ENCODE data around the gene HOXC9.

The HOXC9 gene

DNA sequence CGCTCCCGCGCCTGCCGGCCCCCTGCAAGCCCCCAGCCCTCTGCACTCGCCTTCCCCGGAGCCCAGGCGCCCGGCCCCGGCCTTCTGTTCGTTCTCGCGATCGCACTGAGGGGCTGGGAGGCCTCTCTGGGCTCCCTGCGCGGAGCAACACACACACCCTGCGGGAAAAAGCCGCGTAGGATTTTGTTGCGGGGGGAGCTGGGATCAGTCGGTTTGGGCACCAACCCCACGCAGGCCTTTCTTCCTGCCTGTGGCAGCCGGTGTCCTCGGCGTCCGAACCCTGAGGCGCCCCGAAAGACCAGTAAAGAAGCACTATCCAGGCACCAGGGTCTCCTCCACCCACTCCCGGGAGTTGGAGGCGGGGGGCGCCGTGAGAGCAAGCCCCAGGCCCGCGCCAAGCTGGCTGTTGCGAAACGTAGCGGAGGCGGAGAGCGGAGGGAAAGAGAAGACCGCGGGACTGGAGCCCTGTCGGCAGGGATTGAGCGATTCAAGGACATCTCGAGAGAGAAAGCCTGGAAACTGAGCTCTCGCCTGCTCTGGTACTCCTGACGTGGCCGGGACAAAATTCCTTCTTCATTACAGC is 31.0 kb downstream of the HOXC9 start:
- H3K4me3 ChIP-seq (ENCODE audit: insufficient read depth, low read depth, low read length), result no peak overlapping the region
- whole genome bisulfite sequencing, 2 experiments, result 2% methylated on average over 46 of the region's 46 CpGs
- H3K4me1 ChIP-seq (ENCODE audit: control insufficient read depth, insufficient read depth, low read length), result peaks cover 3% of the 10 kb centered on the region
- H3K36me3 ChIP-seq (ENCODE audit: control insufficient read depth, insufficient read depth, low read length), result no peaks in the 10 kb centered on the region
- H3K9me3 ChIP-seq (ENCODE audit: control insufficient read depth, low read length), result no peaks in the 10 kb centered on the region
- peaks cover 100% of the 10 kb centered on the region for H3K27me3 ChIP-seq (ENCODE audit: control insufficient read depth, insufficient read depth, low read length, poor library complexity, severe bottlenecking)
- H3K27ac ChIP-seq (ENCODE audit: insufficient read depth, low read depth, low read length, poor library complexity, severe bottlenecking), result no peak overlapping the region

DNA sequence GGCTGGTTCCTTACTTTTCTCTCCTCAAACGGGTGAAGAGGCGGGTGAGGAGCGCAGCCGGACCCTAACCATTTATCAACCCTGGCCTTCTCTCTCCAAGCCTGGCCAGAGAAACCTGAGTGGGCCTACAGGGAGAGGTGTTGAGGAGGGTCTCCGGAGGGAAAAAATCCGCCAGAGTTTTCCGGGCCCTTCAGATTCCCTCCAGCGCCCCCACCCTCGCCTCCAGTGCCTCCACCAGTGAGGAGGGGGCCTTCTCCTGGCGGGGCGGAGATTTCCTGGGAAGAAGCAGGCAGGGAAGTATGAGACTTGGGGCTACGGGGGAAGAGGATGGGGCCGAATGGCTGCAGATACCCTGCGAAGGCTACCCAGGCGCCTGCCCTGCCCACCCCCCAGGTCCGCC is 31.5 kb downstream of the HOXC9 start:
- Histone ChIP-seq H3K27me3 (ENCODE audit: control insufficient read depth, insufficient read depth, low read length, poor library complexity, severe bottlenecking) (peaks cover 100% of the 10 kb centered on the region), H3K4me1 (ENCODE audit: control insufficient read depth, insufficient read depth, low read length) (peaks cover 3% of the 10 kb centered on the region), H3K36me3 (ENCODE audit: control insufficient read depth, insufficient read depth, low read length) (no peaks in the 10 kb centered on the region), H3K9me3 (ENCODE audit: control insufficient read depth, low read length) (no peaks in the 10 kb centered on the region), H3K27ac (ENCODE audit: insufficient read depth, low read depth, low read length, poor library complexity, severe bottlenecking) (no peak overlapping the region), H3K4me3 (ENCODE audit: insufficient read depth, low read depth, low read length) (no peak overlapping the region)
- 16% methylated on average over 16 of the region's 16 CpGs for WGBS, 2 experiments

DNA sequence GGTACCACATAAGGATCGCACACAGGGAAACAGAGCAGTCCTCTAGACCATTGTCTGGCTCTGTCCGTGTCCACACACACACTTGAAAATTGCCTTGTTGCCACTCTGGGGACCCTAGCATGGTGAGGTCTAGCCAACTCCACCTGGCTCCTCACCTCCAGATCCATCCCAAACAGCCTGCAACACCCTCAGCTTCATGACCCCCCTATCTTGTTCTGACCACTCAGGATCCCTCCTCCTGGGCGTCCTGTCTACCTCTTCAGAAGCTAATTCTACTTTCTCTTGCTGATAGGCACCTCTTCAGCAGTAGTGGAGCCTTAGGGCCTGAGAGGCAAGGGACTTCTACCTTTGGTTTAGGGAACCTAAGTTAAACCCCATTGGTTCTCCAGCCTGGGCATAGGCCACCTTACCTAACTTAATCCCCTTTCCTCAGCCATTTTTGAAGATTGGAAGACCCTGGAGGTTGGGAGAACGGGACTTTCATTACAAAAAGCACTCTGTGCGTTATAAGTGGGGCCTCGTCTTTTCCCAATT is 32.2 kb downstream of the HOXC9 start:
- Histone ChIP-seq H3K27me3 (ENCODE audit: control insufficient read depth, insufficient read depth, low read length, poor library complexity, severe bottlenecking) (peaks cover 100% of the 10 kb centered on the region), H3K36me3 (ENCODE audit: control insufficient read depth, insufficient read depth, low read length) (no peaks in the 10 kb centered on the region), H3K4me1 (ENCODE audit: control insufficient read depth, insufficient read depth, low read length) (peaks cover 3% of the 10 kb centered on the region), H3K9me3 (ENCODE audit: control insufficient read depth, low read length) (no peaks in the 10 kb centered on the region), H3K27ac (ENCODE audit: insufficient read depth, low read depth, low read length, poor library complexity, severe bottlenecking) (no peak overlapping the region), H3K4me3 (ENCODE audit: insufficient read depth, low read depth, low read length) (no peak overlapping the region)
- 29 to 31% methylated on average over 6 of the region's 6 CpGs for WGBS, 2 experiments

DNA sequence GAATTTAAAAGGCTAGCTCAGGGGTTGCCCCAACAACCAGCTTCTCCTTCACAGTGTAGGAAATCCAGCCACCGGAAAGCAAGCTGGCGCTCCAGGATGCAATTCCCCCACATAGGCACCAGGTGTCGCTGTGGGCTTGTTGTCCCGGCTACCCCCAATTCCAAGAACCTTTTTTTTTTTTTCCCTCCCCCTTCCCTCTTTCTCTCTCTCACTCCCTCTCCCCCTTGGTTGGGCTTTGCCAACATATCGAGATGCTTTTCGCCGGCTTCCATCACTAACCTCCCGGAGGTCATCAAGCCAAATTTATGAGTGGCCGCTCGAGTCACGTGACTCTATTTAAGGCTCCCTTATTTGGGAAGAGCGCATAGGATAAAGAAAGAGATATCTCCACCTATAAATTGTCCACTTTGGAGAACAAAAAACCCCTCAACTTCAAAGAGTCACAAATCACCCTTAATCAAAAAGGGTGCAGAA is 32.7 kb downstream of the HOXC9 start, which contains the start of gene HOXC5:
Gene HOXC5 (plus strand): TSS at position 424 of the 474 bp plus-strand sequence. CDS start 73 bp downstream, outside the sequence.
- Histone ChIP-seq H3K27ac (ENCODE audit: insufficient read depth, low read depth, low read length, poor library complexity, severe bottlenecking) (no peak within 1 kb of the TSS), H3K4me3 (ENCODE audit: insufficient read depth, low read depth, low read length) (no peak within 1 kb of the TSS), H3K9me3 (ENCODE audit: control insufficient read depth, low read length) (no peaks in the 10 kb centered on the region), H3K36me3 (ENCODE audit: control insufficient read depth, insufficient read depth, low read length) (no peaks in the 10 kb centered on the region), H3K27me3 (ENCODE audit: control insufficient read depth, insufficient read depth, low read length, poor library complexity, severe bottlenecking) (peaks cover 100% of the 10 kb centered on the region), H3K4me1 (ENCODE audit: control insufficient read depth, insufficient read depth, low read length) (peaks cover 3% of the 10 kb centered on the region)
- 3 to 4% methylated on average over 12 of the region's 12 CpGs for WGBS, 2 experiments

DNA sequence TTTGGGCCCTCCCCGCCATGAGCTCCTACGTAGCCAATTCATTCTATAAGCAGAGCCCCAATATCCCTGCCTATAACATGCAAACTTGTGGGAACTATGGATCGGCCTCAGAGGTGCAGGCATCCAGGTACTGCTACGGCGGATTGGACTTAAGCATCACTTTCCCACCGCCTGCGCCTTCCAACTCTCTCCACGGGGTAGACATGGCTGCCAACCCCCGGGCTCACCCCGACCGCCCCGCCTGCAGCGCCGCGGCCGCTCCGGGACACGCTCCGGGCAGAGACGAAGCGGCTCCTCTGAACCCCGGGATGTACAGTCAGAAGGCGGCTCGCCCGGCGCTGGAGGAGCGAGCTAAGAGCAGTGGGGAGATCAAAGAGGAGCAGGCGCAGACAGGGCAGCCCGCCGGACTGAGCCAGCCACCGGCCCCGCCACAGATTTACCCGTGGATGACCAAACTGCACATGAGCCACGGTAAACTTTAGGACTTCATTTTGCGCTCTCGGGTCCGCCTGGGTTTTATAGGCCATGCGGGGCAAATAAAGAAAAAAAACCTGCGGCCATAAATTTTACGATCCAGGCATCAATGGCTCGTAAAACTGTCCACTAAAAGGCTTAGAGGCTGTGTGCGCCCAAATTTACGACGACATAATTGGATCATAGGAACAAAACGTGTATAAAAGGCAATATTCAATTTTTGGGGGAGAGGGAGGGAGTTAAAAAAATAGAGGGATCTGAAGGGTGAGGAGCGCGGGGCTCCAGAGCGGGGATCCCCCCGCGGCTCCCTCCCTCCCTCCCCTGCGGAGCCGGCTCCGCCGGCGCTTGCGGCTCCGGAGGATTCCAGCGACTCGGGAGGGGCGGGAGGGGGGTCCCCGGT is 33.4 kb downstream of the HOXC9 start:
- Histone ChIP-seq H3K4me1 (ENCODE audit: control insufficient read depth, insufficient read depth, low read length) (peaks cover 3% of the 10 kb centered on the region), H3K9me3 (ENCODE audit: control insufficient read depth, low read length) (no peaks in the 10 kb centered on the region), H3K27me3 (ENCODE audit: control insufficient read depth, insufficient read depth, low read length, poor library complexity, severe bottlenecking) (peaks cover 100% of the 10 kb centered on the region), H3K36me3 (ENCODE audit: control insufficient read depth, insufficient read depth, low read length) (no peaks in the 10 kb centered on the region), H3K4me3 (ENCODE audit: insufficient read depth, low read depth, low read length) (no peak overlapping the region), H3K27ac (ENCODE audit: insufficient read depth, low read depth, low read length, poor library complexity, severe bottlenecking) (no peak overlapping the region)
- WGBS, 2 experiments, result 5% methylated on average over 61 of the region's 61 CpGs

DNA sequence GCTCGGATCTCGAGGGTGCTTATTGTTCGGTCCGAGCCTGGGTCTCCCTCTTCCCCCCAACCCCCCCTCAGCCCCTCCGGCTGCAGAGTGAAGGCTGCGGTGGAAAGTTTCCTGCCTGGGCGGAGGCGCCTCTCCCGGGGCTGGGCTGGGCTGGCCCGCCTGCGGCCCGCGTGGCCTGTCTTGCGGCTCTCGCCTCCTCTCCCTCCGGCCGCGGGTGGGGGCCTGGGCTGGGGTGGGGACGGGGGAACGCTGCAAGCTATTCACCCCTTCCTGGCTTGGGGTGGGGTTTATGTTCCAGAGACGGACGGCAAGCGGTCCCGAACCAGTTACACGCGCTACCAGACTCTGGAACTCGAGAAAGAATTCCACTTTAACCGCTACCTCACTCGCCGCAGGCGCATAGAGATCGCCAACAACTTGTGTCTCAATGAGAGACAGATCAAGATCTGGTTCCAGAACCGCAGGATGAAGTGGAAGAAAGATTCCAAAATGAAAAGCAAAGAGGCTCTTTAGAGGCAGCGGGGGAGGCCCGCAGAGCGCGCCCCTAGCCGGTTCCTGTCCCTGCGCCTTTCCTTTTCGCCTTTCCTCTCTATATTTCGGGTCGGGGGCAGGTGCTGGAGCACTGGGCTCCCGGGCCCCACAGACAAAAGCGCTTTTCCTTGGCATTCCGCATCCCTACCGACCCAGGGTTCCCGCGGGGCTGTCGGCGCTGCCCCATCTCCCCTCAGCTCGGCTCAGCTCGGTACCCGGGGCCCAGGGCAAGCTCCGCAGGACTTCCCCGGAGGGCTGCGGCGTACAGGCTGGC is 34.2 kb downstream of the HOXC9 start:
- Histone ChIP-seq H3K27ac (ENCODE audit: insufficient read depth, low read depth, low read length, poor library complexity, severe bottlenecking) (no peak overlapping the region), H3K9me3 (ENCODE audit: control insufficient read depth, low read length) (no peaks in the 10 kb centered on the region), H3K4me3 (ENCODE audit: insufficient read depth, low read depth, low read length) (no peak overlapping the region), H3K36me3 (ENCODE audit: control insufficient read depth, insufficient read depth, low read length) (no peaks in the 10 kb centered on the region), H3K27me3 (ENCODE audit: control insufficient read depth, insufficient read depth, low read length, poor library complexity, severe bottlenecking) (peaks cover 100% of the 10 kb centered on the region), H3K4me1 (ENCODE audit: control insufficient read depth, insufficient read depth, low read length) (peaks cover 3% of the 10 kb centered on the region)
- WGBS, 2 experiments, result 3% methylated on average over 56 to 57 of the region's 57 CpGs

DNA sequence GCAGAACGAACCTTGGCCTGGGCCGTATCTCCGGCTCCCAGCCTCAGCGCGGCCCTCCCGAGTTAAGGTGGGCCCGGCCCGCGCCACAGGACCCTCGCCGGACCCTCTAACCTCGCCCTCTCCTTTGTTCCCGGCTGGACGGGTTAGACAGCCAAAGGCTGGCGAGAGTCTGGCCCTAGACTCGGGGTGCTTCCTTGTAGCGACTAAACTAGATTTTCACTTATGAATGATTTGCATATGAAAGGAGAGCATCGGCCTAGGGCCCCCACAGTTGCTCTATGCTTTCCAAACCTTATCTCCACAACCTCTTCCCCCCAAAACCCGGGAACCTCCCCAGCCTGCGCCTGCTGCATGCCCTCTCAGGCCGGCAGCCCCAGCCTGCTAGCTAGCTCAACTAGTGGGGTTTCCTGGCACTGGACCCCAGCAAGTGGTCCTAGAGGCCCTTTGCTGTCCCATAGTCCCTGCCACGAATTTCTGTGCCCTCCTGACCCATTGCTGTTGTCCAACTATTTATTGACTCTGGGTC is 34.9 kb downstream of the HOXC9 start:
- WGBS, 2 experiments, result 13% methylated on average over 22 of the region's 22 CpGs
- Histone ChIP-seq H3K36me3 (ENCODE audit: control insufficient read depth, insufficient read depth, low read length) (no peaks in the 10 kb centered on the region), H3K27ac (ENCODE audit: insufficient read depth, low read depth, low read length, poor library complexity, severe bottlenecking) (no peak overlapping the region), H3K9me3 (ENCODE audit: control insufficient read depth, low read length) (no peaks in the 10 kb centered on the region), H3K4me3 (ENCODE audit: insufficient read depth, low read depth, low read length) (no peak overlapping the region), H3K27me3 (ENCODE audit: control insufficient read depth, insufficient read depth, low read length, poor library complexity, severe bottlenecking) (peaks cover 100% of the 10 kb centered on the region), H3K4me1 (ENCODE audit: control insufficient read depth, insufficient read depth, low read length) (peaks cover 3% of the 10 kb centered on the region)

DNA sequence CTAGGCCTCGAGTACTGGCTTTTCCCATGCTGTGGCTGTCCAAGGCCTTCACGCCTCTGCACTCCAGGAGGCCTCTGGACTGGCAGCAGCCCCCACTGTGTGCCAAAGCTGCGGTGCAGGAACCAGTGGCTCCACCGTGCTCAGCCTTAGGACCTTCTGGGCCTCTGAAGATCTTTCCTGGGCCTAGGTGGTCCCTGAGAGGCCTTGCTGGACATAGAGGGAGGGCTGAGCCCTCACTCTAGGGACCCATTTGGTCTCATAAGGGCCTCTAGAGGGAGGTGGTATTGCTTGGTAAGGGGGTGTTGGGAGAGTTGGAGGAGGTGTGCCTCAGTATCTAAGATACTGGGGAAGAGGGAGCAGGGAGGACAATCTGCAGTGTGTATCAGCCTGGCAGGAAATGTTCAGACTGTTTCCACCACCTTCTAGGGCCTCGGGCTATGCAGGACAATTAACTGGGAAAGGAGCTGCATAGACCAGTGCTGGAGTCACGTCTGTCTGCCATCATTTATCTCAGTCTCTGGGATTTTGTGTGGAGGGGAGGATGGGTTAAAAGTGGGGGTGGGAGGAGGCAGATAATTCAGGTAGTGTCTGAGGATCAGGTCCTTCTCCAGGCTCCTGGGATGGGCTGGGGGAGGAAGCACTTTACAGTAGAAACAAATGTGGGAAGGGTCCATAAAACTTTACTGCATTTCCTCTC is 35.8 kb downstream of the HOXC9 start:
- H3K27ac ChIP-seq (ENCODE audit: insufficient read depth, low read depth, low read length, poor library complexity, severe bottlenecking), result no peak overlapping the region
- peaks cover 100% of the 10 kb centered on the region for H3K27me3 ChIP-seq (ENCODE audit: control insufficient read depth, insufficient read depth, low read length, poor library complexity, severe bottlenecking)
- no peaks in the 10 kb centered on the region for H3K36me3 ChIP-seq (ENCODE audit: control insufficient read depth, insufficient read depth, low read length)
- no peaks in the 10 kb centered on the region for H3K9me3 ChIP-seq (ENCODE audit: control insufficient read depth, low read length)
- peaks cover 3% of the 10 kb centered on the region for H3K4me1 ChIP-seq (ENCODE audit: control insufficient read depth, insufficient read depth, low read length)
- no peak overlapping the region for H3K4me3 ChIP-seq (ENCODE audit: insufficient read depth, low read depth, low read length)
- 40 to 45% methylated on average over 6 of the region's 6 CpGs for WGBS, 2 experiments

DNA sequence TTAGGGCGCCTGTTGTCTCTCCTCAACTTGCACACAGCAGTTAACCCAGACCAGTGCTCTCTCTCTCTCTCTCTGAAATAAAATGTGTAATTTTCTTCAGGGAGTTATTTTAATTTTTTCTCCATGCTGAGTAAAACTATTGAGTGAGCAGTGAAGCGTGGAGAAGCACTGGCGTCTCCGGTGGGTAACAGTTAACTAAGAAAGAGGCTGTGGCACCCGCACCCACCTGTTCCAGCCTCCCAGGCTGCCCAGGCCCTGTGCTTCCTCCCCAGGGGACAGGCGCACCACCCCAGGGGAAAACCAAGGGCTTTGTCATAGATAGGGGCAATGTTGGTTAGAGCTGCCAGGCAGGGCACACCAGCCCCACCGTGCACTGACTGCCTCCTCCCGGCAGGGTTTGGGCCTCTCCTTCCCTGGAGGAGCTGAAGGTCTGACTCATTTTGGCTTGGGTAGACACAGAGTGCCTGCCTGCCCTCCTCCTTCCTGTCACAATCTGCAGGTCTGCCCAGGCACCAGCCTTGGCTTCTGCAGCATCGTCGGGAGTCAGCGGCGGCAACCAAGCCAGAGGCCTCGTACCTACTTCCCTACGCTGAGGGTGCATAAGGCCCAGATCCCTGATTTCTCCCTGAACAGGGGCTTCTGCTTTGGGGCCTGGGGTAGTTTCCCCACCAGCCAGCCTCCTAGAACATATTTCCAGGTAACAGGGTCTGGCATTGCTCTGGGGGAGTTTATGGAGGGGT is 36.8 kb downstream of the HOXC9 start:
- no peak overlapping the region for H3K4me3 ChIP-seq (ENCODE audit: insufficient read depth, low read depth, low read length)
- no peaks in the 10 kb centered on the region for H3K36me3 ChIP-seq (ENCODE audit: control insufficient read depth, insufficient read depth, low read length)
- H3K4me1 ChIP-seq (ENCODE audit: control insufficient read depth, insufficient read depth, low read length), result peaks cover 3% of the 10 kb centered on the region
- H3K27ac ChIP-seq (ENCODE audit: insufficient read depth, low read depth, low read length, poor library complexity, severe bottlenecking), result no peak overlapping the region
- no peaks in the 10 kb centered on the region for H3K9me3 ChIP-seq (ENCODE audit: control insufficient read depth, low read length)
- peaks cover 100% of the 10 kb centered on the region for H3K27me3 ChIP-seq (ENCODE audit: control insufficient read depth, insufficient read depth, low read length, poor library complexity, severe bottlenecking)
- WGBS, 2 experiments, result 49% methylated on average over 14 of the region's 14 CpGs

Measured in ectodermal cell (in vitro differentiated cells).